Loucy (cell line): ENCODE results near the gene ATP10D.

Source experiments
- H2AFZ ChIP-seq: fragments of 200-600 bp; sonication (generic); 2 replicates; pipeline ENCODE4 v1.6.0; 2016; ENCODE audit warnings: antibody characterized with exemption, mild to moderate bottlenecking, low read length, moderate library complexity
- H3F3A ChIP-seq: fragments of 200-600 bp; 2 replicates; pipeline ENCODE4 v1.6.0; 2016; ENCODE audit warnings: antibody characterized with exemption, low read depth, mild to moderate bottlenecking
- H3K27me3 ChIP-seq: fragments of 200-600 bp; sonication (generic); 2 replicates; pipeline ENCODE4 v1.6.1; 2014; ENCODE audit warnings: low read length, mild to moderate bottlenecking; ENCODE audit not compliant: insufficient read depth, poor library complexity, severe bottlenecking
- H3K36me3 ChIP-seq: fragments of 200-600 bp; sonication (generic); 2 replicates; pipeline ENCODE4 v1.6.1; 2016; ENCODE audit warnings: low read length; ENCODE audit not compliant: insufficient read depth
- H3K4me1 ChIP-seq: fragments of 200-600 bp; sonication (generic); 2 replicates; pipeline ENCODE4 v1.5.1; 2014; ENCODE audit warnings: low read length, mild to moderate bottlenecking; ENCODE audit not compliant: insufficient read depth, poor library complexity, severe bottlenecking
- H3K4me2 ChIP-seq: fragments of 200-600 bp; sonication (generic); 2 replicates; pipeline ENCODE4 v1.6.0; 2014; ENCODE audit warnings: antibody characterized with exemption, low read length, low read depth, mild to moderate bottlenecking; ENCODE audit not compliant: poor library complexity, severe bottlenecking
- H3K4me3 ChIP-seq: fragments of 200-600 bp; sonication (generic); 2 replicates; pipeline ENCODE4 v1.5.1; 2014; ENCODE audit warnings: low read length, mild to moderate bottlenecking, mixed read lengths; ENCODE audit not compliant: poor library complexity, severe bottlenecking
- H3K79me2 ChIP-seq: fragments of 200-600 bp; sonication (generic); 2 replicates; pipeline ENCODE4 v1.6.1; 2014; ENCODE audit warnings: low read length; ENCODE audit not compliant: insufficient read depth
- H3K9ac ChIP-seq: fragments of 200-600 bp; sonication (generic); 2 replicates; pipeline ENCODE4 v1.6.0; 2014; ENCODE audit warnings: mild to moderate bottlenecking, low read depth, low read length, moderate library complexity; ENCODE audit not compliant: poor library complexity, severe bottlenecking
- H3K9me2 ChIP-seq: fragments of 200-600 bp; sonication (generic); replicated peaks from 2 replicates; pipeline ENCODE4 v1.6.1; 2016; ENCODE audit warnings: low read depth, low read length, mixed read lengths
- H3K9me3 ChIP-seq: fragments of 200-600 bp; sonication (generic); 2 replicates; pipeline ENCODE4 v1.6.1; 2014; ENCODE audit warnings: mild to moderate bottlenecking, antibody characterized with exemption, low read length, low read depth; ENCODE audit not compliant: insufficient read depth
- H4K20me1 ChIP-seq: fragments of 200-600 bp; sonication (generic); 2 replicates; pipeline ENCODE4 v1.6.0; 2014; ENCODE audit warnings: antibody characterized with exemption, low read length, mild to moderate bottlenecking; ENCODE audit not compliant: insufficient read depth, poor library complexity, severe bottlenecking
- EZH2phosphoT487 ChIP-seq: fragments of 200-600 bp; IDR thresholded peaks from 2 replicates; pipeline ENCODE4 v1.6.1; 2018; ENCODE audit warnings: antibody characterized with exemption, mild to moderate bottlenecking, moderate library complexity, borderline replicate concordance
- TF ChIP-seq, protein P1 (sequence below): fragments of 200-600 bp; sonication (generic); conservative IDR thresholded peaks from 2 replicates; pipeline ENCODE4 v1.5.1; 2014; ENCODE audit warnings: mild to moderate bottlenecking, antibody characterized with exemption, low read length

The ATP10D gene

DNA sequence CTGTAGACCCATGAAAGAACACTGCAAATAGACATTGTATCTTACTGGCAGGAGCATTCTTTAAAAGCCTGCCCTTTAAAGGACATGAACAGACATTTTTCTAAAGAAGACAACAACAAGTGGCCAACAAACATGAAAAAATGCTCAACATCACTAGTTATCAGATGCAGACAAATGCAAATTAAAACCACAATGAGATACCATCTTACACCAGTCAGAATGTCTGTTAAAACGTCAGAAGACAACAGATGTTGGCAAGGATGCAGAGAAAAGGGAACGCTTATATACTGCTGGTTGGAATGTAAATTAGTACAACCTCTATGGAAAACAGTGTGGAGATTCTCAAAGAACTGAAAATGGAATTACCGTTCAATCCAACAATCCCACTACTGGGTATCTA, 77.2 kb downstream of the ATP10D start:
- no peak for TF ChIP-seq EZH2phosphoT487
- TF ChIP-seq, protein P1, sequence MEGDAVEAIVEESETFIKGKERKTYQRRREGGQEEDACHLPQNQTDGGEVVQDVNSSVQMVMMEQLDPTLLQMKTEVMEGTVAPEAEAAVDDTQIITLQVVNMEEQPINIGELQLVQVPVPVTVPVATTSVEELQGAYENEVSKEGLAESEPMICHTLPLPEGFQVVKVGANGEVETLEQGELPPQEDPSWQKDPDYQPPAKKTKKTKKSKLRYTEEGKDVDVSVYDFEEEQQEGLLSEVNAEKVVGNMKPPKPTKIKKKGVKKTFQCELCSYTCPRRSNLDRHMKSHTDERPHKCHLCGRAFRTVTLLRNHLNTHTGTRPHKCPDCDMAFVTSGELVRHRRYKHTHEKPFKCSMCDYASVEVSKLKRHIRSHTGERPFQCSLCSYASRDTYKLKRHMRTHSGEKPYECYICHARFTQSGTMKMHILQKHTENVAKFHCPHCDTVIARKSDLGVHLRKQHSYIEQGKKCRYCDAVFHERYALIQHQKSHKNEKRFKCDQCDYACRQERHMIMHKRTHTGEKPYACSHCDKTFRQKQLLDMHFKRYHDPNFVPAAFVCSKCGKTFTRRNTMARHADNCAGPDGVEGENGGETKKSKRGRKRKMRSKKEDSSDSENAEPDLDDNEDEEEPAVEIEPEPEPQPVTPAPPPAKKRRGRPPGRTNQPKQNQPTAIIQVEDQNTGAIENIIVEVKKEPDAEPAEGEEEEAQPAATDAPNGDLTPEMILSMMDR, result no peak
- Histone ChIP-seq H3K36me3 (no peaks in the 10 kb centered on the region), H3K9me3 (no peaks in the 10 kb centered on the region), H3K4me1 (peaks cover 33% of the 10 kb centered on the region), H2AFZ (no peak overlapping the region), H3K4me2 (peak overlapping the region; percentile 33), H3K9me2 (no peaks in the 10 kb centered on the region), H4K20me1 (no peaks in the 10 kb centered on the region), H3K79me2 (no peaks in the 10 kb centered on the region), H3K4me3 (no peak overlapping the region), H3K27me3 (no peaks in the 10 kb centered on the region), H3F3A (no peaks in the 10 kb centered on the region), H3K9ac (no peak overlapping the region)

DNA sequence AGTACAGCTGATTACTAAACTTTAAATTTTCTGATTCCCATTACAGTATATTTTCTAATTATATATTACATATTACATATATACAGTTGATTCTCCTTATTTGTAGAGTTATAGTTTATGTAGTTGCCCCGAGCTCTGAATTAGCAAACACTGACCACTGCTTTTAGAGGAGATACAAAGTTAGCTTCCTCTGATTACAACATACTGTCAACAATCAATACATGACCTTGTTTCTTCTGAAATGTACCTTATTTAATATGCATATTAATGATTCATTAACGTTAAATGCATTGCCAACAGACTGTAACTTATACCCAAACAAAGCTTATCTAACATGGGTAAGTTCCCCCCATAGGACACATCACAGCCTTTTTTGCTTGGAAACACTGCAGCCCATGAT, 81.5 kb downstream of the ATP10D start:
- no peak for TF ChIP-seq EZH2phosphoT487
- TF ChIP-seq, protein P1, result no peak
- H3K36me3 ChIP-seq, result no peaks in the 10 kb centered on the region
- H3K27me3 ChIP-seq, result no peaks in the 10 kb centered on the region
- H4K20me1 ChIP-seq, result no peaks in the 10 kb centered on the region
- peaks cover 35% of the 10 kb centered on the region for H3K4me1 ChIP-seq
- no peaks in the 10 kb centered on the region for H3K9me3 ChIP-seq
- H3K9me2 ChIP-seq, result no peaks in the 10 kb centered on the region
- H3K4me2 ChIP-seq, result no peak overlapping the region
- no peak overlapping the region for H3K4me3 ChIP-seq
- H3F3A ChIP-seq, result no peaks in the 10 kb centered on the region
- H2AFZ ChIP-seq, result no peak overlapping the region
- no peaks in the 10 kb centered on the region for H3K79me2 ChIP-seq
- no peak overlapping the region for H3K9ac ChIP-seq

- Histone ChIP-seq H3K79me2 (no peaks in the 10 kb centered on the region), H3K9ac (no peak overlapping the region), H3K4me2 (no peak overlapping the region), H3K9me2 (no peaks in the 10 kb centered on the region), H3K4me3 (no peak overlapping the region), H3K27me3 (no peaks in the 10 kb centered on the region), H4K20me1 (no peaks in the 10 kb centered on the region), H3K36me3 (no peaks in the 10 kb centered on the region), H2AFZ (no peak overlapping the region), H3K9me3 (no peaks in the 10 kb centered on the region), H3K4me1 (peaks cover 32% of the 10 kb centered on the region), H3F3A (no peaks in the 10 kb centered on the region)
- TF ChIP-seq, protein P1, result no peak
- no peak for TF ChIP-seq EZH2phosphoT487
Measured at GRCh38 chr4:47566969-47567368, 81.9 kb downstream of the ATP10D start.
